Testis (tissue), 2 donors: ENCODE data around the gene ARSA.

ENCODE experiments used
- CTCF ChIP-seq, 3 experiments: fragments of 450-650 bp in 2 of 3; fragments of 200-600 bp in 1 of 3; sonication (generic) in 1 of 3; IDR thresholded peaks; one replicate each; pipeline ENCODE4 v1.5.1; 2016 to 2019; ENCODE audit warnings: antibody characterized with exemption in 3 of 3, mild to moderate bottlenecking in 2 of 3, moderate library complexity in 1 of 3
- POLR2A ChIP-seq: fragments of 450-650 bp; IDR thresholded peaks from one replicate; pipeline ENCODE4 v1.6.1; 2017; ENCODE audit warnings: antibody characterized with exemption, mild to moderate bottlenecking, moderate library complexity

GRCh38 chr22:50577697-50577986 lies 50.3 kb downstream of the ARSA start:
- TF ChIP-seq CTCF (IDR thresholded peaks at IDR 0.05) (no peak), POLR2A (no peak)
